ENCODE data around the gene B4GALT1.

The B4GALT1 gene

DNA sequence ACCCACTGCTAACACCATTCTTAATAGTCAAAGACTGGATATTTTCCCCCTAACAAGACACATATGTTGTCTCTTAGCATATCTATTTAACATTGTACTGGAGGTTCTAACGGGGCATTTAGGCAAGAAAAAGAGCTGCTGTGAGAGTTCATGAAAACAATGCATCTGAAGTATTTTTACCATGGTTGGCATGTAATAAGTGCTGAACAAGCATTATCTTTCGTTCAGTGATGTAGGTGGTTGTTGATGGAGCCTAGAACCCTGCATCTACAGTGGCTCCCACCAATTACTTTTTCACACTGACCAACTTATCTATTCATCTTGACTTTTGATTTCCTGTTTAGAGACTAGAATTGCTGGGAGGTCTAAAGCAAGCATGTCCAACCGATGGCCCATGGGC is 12.8 kb downstream of the B4GALT1 start:
- no peak overlapping the region for H3K4me3 ChIP-seq (ENCODE audit: severe bottlenecking)
- H3K27me3 ChIP-seq (ENCODE audit: insufficient read depth, poor library complexity, severe bottlenecking): no peaks in the 10 kb centered on the region
- peak overlapping the region; percentile 75 for H3K27ac ChIP-seq (ENCODE audit: poor library complexity, severe bottlenecking)
- no peak for DNase-seq (ENCODE audit: low spot score)
- no peaks in the 10 kb centered on the region for H3K9me3 ChIP-seq (ENCODE audit: severe bottlenecking)
- H3K4me1 ChIP-seq (ENCODE audit: insufficient read depth, poor library complexity, severe bottlenecking): peaks cover 72% of the 10 kb centered on the region
- TF ChIP-seq, protein P1, sequence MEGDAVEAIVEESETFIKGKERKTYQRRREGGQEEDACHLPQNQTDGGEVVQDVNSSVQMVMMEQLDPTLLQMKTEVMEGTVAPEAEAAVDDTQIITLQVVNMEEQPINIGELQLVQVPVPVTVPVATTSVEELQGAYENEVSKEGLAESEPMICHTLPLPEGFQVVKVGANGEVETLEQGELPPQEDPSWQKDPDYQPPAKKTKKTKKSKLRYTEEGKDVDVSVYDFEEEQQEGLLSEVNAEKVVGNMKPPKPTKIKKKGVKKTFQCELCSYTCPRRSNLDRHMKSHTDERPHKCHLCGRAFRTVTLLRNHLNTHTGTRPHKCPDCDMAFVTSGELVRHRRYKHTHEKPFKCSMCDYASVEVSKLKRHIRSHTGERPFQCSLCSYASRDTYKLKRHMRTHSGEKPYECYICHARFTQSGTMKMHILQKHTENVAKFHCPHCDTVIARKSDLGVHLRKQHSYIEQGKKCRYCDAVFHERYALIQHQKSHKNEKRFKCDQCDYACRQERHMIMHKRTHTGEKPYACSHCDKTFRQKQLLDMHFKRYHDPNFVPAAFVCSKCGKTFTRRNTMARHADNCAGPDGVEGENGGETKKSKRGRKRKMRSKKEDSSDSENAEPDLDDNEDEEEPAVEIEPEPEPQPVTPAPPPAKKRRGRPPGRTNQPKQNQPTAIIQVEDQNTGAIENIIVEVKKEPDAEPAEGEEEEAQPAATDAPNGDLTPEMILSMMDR (IDR thresholded peaks at IDR 0.05; ENCODE audit: poor library complexity, severe bottlenecking): no peak
- H3K36me3 ChIP-seq (ENCODE audit: low read depth): no peaks in the 10 kb centered on the region; the same call in 1 of the 2 replicates
- no peak for ATAC-seq (ENCODE audit: low read depth)

GRCh38 chr9:33153666-33154065 is 13.5 kb downstream of the B4GALT1 start:
- no peak for ATAC-seq (ENCODE audit: low read depth)
- Histone ChIP-seq H3K9me3 (ENCODE audit: severe bottlenecking) (no peaks in the 10 kb centered on the region), H3K4me3 (ENCODE audit: severe bottlenecking) (no peak overlapping the region), H3K36me3 (ENCODE audit: low read depth) (no peaks in the 10 kb centered on the region; the same call in 1 of the 2 replicates), H3K27ac (ENCODE audit: poor library complexity, severe bottlenecking) (peak overlapping the region; percentile 75), H3K4me1 (ENCODE audit: insufficient read depth, poor library complexity, severe bottlenecking) (peaks cover 65% of the 10 kb centered on the region), H3K27me3 (ENCODE audit: insufficient read depth, poor library complexity, severe bottlenecking) (no peaks in the 10 kb centered on the region)
- no peak for DNase-seq (ENCODE audit: low spot score)
- TF ChIP-seq, protein P1 (IDR thresholded peaks at IDR 0.05; ENCODE audit: poor library complexity, severe bottlenecking): no peak

GRCh38 chr9:33153001-33153400 is 14.1 kb downstream of the B4GALT1 start:
- Histone ChIP-seq H3K27me3 (ENCODE audit: insufficient read depth, poor library complexity, severe bottlenecking) (no peaks in the 10 kb centered on the region), H3K9me3 (ENCODE audit: severe bottlenecking) (no peaks in the 10 kb centered on the region), H3K36me3 (ENCODE audit: low read depth) (peaks cover 4% of the 10 kb centered on the region), H3K27ac (ENCODE audit: poor library complexity, severe bottlenecking) (peak overlapping the region; percentile 75), H3K4me3 (ENCODE audit: severe bottlenecking) (no peak overlapping the region), H3K4me1 (ENCODE audit: insufficient read depth, poor library complexity, severe bottlenecking) (peaks cover 58% of the 10 kb centered on the region)
- DNase-seq (ENCODE audit: low spot score): no peak
- ATAC-seq (ENCODE audit: low read depth): no peak
- TF ChIP-seq, protein P1 (IDR thresholded peaks at IDR 0.05; ENCODE audit: poor library complexity, severe bottlenecking): no peak

- ATAC-seq (ENCODE audit: low read depth) (no peak), DNase-seq (ENCODE audit: low spot score) (no peak)
- Histone ChIP-seq H3K27ac (ENCODE audit: poor library complexity, severe bottlenecking) (peak overlapping the region; percentile 75), H3K27me3 (ENCODE audit: insufficient read depth, poor library complexity, severe bottlenecking) (no peaks in the 10 kb centered on the region), H3K36me3 (ENCODE audit: low read depth) (peaks cover 12% of the 10 kb centered on the region), H3K4me1 (ENCODE audit: insufficient read depth, poor library complexity, severe bottlenecking) (peaks cover 44% of the 10 kb centered on the region), H3K9me3 (ENCODE audit: severe bottlenecking) (no peaks in the 10 kb centered on the region), H3K4me3 (ENCODE audit: severe bottlenecking) (no peak overlapping the region)
- TF ChIP-seq, protein P1 (IDR thresholded peaks at IDR 0.05; ENCODE audit: poor library complexity, severe bottlenecking): no peak
Observed at GRCh38 chr9:33151601-33152000, 15.5 kb downstream of the B4GALT1 start.

GRCh38 chr9:33151007-33151557 is 16.1 kb downstream of the B4GALT1 start:
- TF ChIP-seq, protein P1 (IDR thresholded peaks at IDR 0.05; ENCODE audit: poor library complexity, severe bottlenecking): no peak
- H3K4me3 ChIP-seq (ENCODE audit: severe bottlenecking): no peak overlapping the region
- no peaks in the 10 kb centered on the region for H3K9me3 ChIP-seq (ENCODE audit: severe bottlenecking)
- H3K27me3 ChIP-seq (ENCODE audit: insufficient read depth, poor library complexity, severe bottlenecking): no peaks in the 10 kb centered on the region
- peaks cover 15% of the 10 kb centered on the region for H3K36me3 ChIP-seq (ENCODE audit: low read depth)
- peak overlapping the region; percentile 75 for H3K27ac ChIP-seq (ENCODE audit: poor library complexity, severe bottlenecking)
- DNase-seq (ENCODE audit: low spot score): peak; percentile 44
- ATAC-seq (ENCODE audit: low read depth): peak; percentile 95
- peaks cover 41% of the 10 kb centered on the region for H3K4me1 ChIP-seq (ENCODE audit: insufficient read depth, poor library complexity, severe bottlenecking)

Data from RWPE2 (cell line).